Prostate gland (tissue), 2 donors: ENCODE data around the gene FA2H. TPM values are rescaled to one million over a fixed set of nuclear protein-coding genes. Genes with fewer than 3 reads are reported as not detected.

ENCODE experiments used
- DNase-seq: peaks from one replicate; pipeline ENCODE4 v3.0.0-alpha.2; 2019; ENCODE audit warnings: low spot score
- H3K27ac ChIP-seq, 2 donors: fragments of 200-600 bp; sonication (generic); 2 replicates each; pipeline ENCODE4 v1.5.1; 2017 to 2019
- H3K27me3 ChIP-seq: fragments of 200-600 bp; sonication (generic); replicated peaks from 2 replicates; pipeline ENCODE4 v1.5.1; 2019; ENCODE audit not compliant: insufficient read depth
- H3K36me3 ChIP-seq, 2 donors: fragments of 200-600 bp; sonication (generic); 1 replicate in 1 of 2; 2 replicates in 1 of 2; pipeline versions ENCODE4 v1.5.1 to v1.8.1; 2017 to 2019
- H3K4me1 ChIP-seq: fragments of 200-600 bp; sonication (generic); replicated peaks from 2 replicates; pipeline ENCODE4 v1.5.1; 2019
- H3K4me3 ChIP-seq, 2 donors: fragments of 200-600 bp; sonication (generic); 2 replicates each; pipeline ENCODE4 v1.5.1; 2017 to 2019
- H3K9me3 ChIP-seq: fragments of 200-600 bp; sonication (generic); 2 replicates; pipeline ENCODE4 v1.5.1; 2017
- CTCF ChIP-seq, 4 experiments: fragments of 200-600 bp in 2 of 4; fragments of 450-650 bp in 2 of 4; sonication (generic) in 2 of 4; IDR thresholded peaks; 1 replicate in 3 of 4; 2 replicates in 1 of 4; pipeline ENCODE4 v1.5.1; 2016 to 2019; ENCODE audit warnings: antibody characterized with exemption in 4 of 4, mild to moderate bottlenecking in 2 of 4, moderate library complexity in 2 of 4
- POLR2A ChIP-seq: fragments of 450-650 bp; IDR thresholded peaks from one replicate; pipeline ENCODE4 v1.6.1; 2016; ENCODE audit warnings: antibody characterized with exemption, mild to moderate bottlenecking
- POLR2AphosphoS5 ChIP-seq: sonication (generic); formaldehyde crosslinking; IDR thresholded peaks from one replicate; pipeline ENCODE4 v1.6.1; 2017; ENCODE audit warnings: antibody characterized with exemption
- WGBS: methylation state at CpG from one replicate; pipeline ENCODE4 v1.1.5; 2018; 5-methylcytosine and 5-hydroxymethylcytosine counted together
- intact Hi-C: fragments of 100-400 bp; cut with DNase I; formaldehyde crosslinking; loops from one replicate; pipeline ENCODE4 v1.14.2; 2022
- total RNA-seq, 2 donors: library from RNA; depleted of rRNA; stranded (reverse); fragments of >200 nt; gene quantifications; one replicate each; pipeline ENCODE4 v1.1.0, GENCODE V29; 2016

Gene FA2H
- total RNA-seq, 2 donors from 2014 or later = 3.0 to 4.5 TPM

DNA sequence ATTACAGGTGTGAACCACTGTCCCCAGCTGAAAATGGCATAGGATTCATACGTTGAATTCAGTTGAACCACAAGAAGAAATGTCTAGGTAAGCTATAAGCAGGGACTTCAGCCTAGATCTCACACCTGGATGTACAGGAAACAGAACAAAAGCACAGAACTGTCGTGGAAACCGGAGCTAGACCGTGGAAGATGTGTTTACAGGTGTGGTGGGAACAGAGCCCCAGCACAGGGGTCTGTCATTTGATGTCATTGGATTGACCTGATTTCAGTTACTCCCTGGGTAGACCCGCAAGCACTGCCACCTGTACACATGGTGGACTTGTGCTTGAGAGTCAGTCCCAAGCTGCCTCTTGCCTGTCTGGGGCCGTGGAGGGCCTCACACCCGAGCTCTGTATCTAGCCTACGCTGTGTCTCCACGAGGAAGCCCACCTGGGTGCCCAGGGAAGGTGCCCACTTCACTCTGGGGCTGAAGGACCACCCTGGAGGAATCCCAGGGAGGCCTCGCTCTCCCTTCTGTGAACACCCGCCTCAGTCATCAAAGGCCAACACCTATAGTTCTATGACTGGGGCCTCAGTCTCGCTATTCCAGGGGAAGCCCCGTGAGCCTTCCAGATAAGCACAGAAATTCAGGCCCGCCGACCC is 41.8 kb downstream of the FA2H start:
- Histone ChIP-seq H3K4me3 (no peak overlapping the region), H3K4me1 (no peaks in the 10 kb centered on the region), H3K27me3 (no peaks in the 10 kb centered on the region), H3K36me3 (no peaks in the 10 kb centered on the region), H3K9me3 (no peaks in the 10 kb centered on the region), H3K27ac (no peak overlapping the region)
- TF ChIP-seq POLR2AphosphoS5 = no peak
- 89% methylated on average over 15 of the region's 15 CpGs for WGBS
- DNase-seq = no peak
- intact Hi-C loops = no loop called here

- DNase-seq = no peak
- WGBS = 93% methylated on average over 8 of the region's 8 CpGs
- intact Hi-C loops = no loop called here
- no peak overlapping the region for H3K27ac ChIP-seq
- H3K4me1 ChIP-seq = no peaks in the 10 kb centered on the region
- no peaks in the 10 kb centered on the region for H3K9me3 ChIP-seq
- no peak overlapping the region for H3K4me3 ChIP-seq
- H3K36me3 ChIP-seq = no peaks in the 10 kb centered on the region
- TF ChIP-seq POLR2A (no peak), POLR2AphosphoS5 (no peak), CTCF (IDR thresholded peaks at IDR 0.05) (no peak)
- no peaks in the 10 kb centered on the region for H3K27me3 ChIP-seq
These were observed 42.7 kb downstream of the FA2H start for GRCh38 chr16:74731853-74732477.

DNA sequence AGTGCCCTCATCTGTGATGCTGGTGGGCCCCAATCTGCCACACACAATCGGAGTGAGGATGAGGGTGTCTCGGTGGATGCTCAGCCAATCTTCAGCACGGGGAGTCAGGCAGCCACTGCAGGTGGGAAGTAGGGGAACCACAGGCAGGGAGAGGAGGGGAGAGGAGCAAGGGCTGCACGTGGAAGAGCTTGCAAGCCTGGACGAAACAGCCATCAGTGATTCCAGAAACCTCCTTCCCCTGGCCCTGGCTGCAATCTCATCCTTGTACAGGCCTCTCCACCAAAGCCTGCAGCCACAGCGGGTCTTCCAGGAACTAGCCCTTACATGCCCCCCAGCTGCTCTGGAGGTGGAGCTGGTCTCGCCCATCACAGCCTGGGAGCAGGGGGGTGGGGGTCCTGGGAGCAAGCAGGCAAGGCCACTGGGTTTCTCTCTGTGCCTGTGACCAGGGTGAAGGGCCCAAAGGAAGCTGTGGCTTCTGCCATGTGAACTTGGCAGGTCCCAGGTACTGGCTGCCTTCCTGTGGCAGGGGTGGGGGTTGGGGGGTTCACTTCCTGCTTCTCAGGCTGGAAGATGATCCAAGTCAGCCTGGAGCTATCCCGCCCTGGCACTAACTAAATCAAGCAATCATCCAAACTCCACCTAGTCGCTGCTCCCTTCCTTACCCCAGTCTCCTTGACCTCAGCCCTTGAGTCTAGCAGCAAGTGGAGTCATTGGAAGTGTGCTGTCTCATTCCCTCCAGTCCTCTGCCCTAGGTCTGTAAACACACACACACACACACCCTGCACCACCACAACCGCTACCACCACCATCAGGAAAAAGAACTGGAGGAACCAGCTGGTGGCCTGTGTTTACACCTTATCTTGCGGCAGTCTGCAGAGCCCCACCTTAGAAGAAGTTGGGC is 44.6 kb downstream of the FA2H start:
- Histone ChIP-seq H3K4me1 (no peaks in the 10 kb centered on the region), H3K36me3 (no peaks in the 10 kb centered on the region), H3K4me3 (no peak overlapping the region), H3K27ac (peak overlapping the region in 1 of 2 donors; percentile 66), H3K27me3 (no peaks in the 10 kb centered on the region), H3K9me3 (no peaks in the 10 kb centered on the region)
- WGBS = 33% methylated on average over 10 of the region's 11 CpGs
- TF ChIP-seq POLR2AphosphoS5 (no peak), CTCF (IDR thresholded peaks at IDR 0.05) (no peak), POLR2A (no peak)
- intact Hi-C loops = no loop called here
- peak; percentile 51 for DNase-seq

- TF ChIP-seq POLR2A (no peak), CTCF (IDR thresholded peaks at IDR 0.05) (no peak), POLR2AphosphoS5 (no peak)
- H3K4me1 ChIP-seq = no peaks in the 10 kb centered on the region
- intact Hi-C loops = no loop called here
- no peak overlapping the region for H3K27ac ChIP-seq
- no peaks in the 10 kb centered on the region for H3K9me3 ChIP-seq
- H3K36me3 ChIP-seq = no peaks in the 10 kb centered on the region
- H3K27me3 ChIP-seq = no peaks in the 10 kb centered on the region
- no peak for DNase-seq
- 91% methylated on average over 4 of the region's 4 CpGs for WGBS
- no peak overlapping the region for H3K4me3 ChIP-seq
These were observed 46.7 kb downstream of the FA2H start for GRCh38 chr16:74727903-74728302.

GRCh38 chr16:74726716-74727115 is 47.9 kb downstream of the FA2H start:
- Histone ChIP-seq H3K27me3 (no peaks in the 10 kb centered on the region), H3K27ac (no peak overlapping the region), H3K4me3 (no peak overlapping the region), H3K4me1 (no peaks in the 10 kb centered on the region), H3K36me3 (no peaks in the 10 kb centered on the region), H3K9me3 (no peaks in the 10 kb centered on the region)
- WGBS = 82% methylated on average over 2 of the region's 2 CpGs
- intact Hi-C loops = no loop called here
- DNase-seq = no peak
- TF ChIP-seq POLR2A (no peak), CTCF (IDR thresholded peaks at IDR 0.05) (no peak), POLR2AphosphoS5 (no peak)
